Measurements from ENCODE around the gene IQSEC1.

IQSEC1 gene

GRCh38 chr3:12983319-12983718 is 89.9 kb downstream of the IQSEC1 start:
- Mint-ChIP-seq H3K4me3 (no peak overlapping the region), H3K9me3 (no peaks in the 10 kb centered on the region), H3K27me3 (ENCODE audit: low read depth) (no peaks in the 10 kb centered on the region), H3K4me1 (ENCODE audit: low read depth) (peaks cover 17% of the 10 kb centered on the region), H3K27ac (no peak overlapping the region), H3K36me3 (ENCODE audit: low read depth) (peaks cover 6% of the 10 kb centered on the region)
- no peak for DNase-seq (ENCODE audit: low spot score)

DNA sequence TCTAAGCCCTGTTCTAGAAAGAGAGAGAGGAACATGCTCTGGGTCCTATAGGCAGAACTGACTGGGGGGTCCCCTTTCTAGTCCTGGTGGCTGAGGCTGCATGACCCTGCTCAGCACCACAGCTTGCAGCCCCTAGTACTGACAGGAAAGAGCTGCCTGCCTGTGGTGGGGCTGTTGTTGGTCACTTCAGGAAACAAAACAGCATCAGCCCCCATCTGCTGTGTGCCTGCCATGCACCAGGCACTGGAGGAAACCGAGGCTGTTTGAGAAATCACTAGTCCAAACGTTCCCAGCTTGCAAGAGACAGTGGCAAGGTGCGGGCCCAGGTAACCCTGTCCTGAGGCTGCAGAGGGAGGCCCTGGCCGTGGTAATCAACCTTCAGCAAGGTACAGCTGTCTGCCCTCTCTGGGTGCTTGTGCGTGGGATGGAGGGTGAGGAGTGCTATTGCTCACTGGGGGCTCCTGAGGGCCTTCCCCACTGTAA is 90.6 kb downstream of the IQSEC1 start:
- Mint-ChIP-seq H3K4me3 (no peak overlapping the region), H3K9me3 (no peaks in the 10 kb centered on the region), H3K27me3 (ENCODE audit: low read depth) (no peaks in the 10 kb centered on the region), H3K36me3 (ENCODE audit: low read depth) (peaks cover 6% of the 10 kb centered on the region), H3K4me1 (ENCODE audit: low read depth) (peaks cover 17% of the 10 kb centered on the region), H3K27ac (no peak overlapping the region)
- DNase-seq (ENCODE audit: low spot score) = no peak

DNA sequence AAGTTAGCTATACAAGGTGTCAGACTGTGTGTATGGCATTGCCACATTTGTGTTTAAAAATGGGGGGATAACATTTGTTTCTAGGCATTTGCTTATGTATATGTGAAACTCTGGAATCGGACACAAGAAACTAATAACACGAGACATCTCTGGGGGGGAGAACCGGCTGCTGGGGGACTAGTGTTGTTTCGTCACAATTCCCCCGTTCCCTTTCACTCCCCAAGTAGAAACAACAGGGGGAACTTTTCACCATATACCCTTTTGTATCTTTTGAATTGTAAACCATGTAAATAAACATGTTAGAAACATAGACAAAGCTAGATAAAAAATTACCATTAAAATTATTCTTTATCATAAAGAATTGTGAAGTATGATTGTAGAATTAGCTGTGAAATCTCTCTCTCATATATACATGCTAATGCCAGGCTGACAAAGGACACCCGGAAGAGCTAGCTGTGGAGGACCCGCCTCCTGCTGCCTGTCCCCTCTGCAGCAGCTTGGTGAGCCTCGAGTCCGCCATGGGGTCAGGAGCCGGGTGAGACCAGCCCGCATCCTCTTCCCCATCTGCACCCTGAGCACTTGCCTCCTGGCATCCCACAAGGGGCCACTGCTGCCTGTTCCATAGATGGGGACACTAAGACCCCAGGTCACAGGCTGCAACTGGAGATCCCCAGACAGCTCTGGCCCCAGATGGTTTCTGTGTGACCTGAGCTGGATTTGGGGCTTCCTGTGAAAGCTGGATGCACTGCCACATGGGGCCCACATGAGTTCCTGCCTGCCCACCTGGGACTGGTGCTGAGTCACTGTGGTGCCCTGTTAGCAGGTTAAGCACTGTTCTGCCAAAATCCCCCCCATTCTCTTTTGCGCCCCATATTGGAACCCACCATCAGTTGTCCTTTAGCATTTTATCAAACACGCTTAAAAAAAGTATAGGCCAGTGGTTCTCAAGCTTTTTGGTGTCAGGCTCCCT is 91.6 kb downstream of the IQSEC1 start:
- Mint-ChIP-seq H3K27ac (no peak overlapping the region), H3K36me3 (ENCODE audit: low read depth) (peaks cover 1% of the 10 kb centered on the region), H3K4me3 (no peak overlapping the region), H3K9me3 (no peaks in the 10 kb centered on the region), H3K4me1 (ENCODE audit: low read depth) (peaks cover 17% of the 10 kb centered on the region), H3K27me3 (ENCODE audit: low read depth) (no peaks in the 10 kb centered on the region)
- no peak for DNase-seq (ENCODE audit: low spot score)

DNA sequence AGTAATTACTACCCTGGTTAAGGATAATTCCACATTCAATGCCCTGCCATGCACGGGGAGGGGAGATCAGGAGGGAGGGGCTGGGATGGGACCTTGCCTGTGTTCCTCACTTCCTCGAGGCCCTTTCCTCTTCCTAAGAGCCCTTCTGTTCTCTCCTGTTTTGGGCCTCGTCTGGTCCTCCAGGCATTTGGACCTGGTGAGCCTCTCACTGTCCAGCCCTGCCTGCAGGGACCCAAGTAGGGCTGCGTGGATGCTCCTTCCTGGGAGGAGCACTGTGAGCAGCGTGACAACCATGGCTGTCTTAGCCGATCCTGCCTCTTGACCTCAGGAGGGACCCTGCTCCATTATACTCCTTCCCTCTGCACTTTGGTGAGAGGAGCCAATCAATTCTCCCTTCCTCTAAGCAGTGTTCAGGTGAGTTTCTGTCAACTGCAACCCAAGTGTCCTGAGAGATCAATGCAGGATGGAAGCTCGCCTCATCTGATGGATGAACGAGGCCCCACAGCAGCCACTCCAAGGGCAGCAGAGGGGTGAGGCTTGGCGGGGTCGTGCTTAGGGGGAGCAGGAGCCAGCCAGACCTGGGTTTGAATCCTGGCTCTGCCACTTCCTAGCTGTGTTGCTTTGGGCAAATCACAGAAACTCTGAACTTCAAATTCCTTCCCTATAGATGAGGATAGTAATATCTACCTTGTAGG is 92.5 kb downstream of the IQSEC1 start:
- Mint-ChIP-seq H3K27ac (no peak overlapping the region), H3K27me3 (ENCODE audit: low read depth) (no peaks in the 10 kb centered on the region), H3K4me3 (no peak overlapping the region), H3K9me3 (no peaks in the 10 kb centered on the region), H3K36me3 (ENCODE audit: low read depth) (peaks cover 1% of the 10 kb centered on the region), H3K4me1 (ENCODE audit: low read depth) (peaks cover 17% of the 10 kb centered on the region)
- DNase-seq (ENCODE audit: low spot score) = no peak

GRCh38 chr3:12979947-12980487 is 93.2 kb downstream of the IQSEC1 start:
- no peak overlapping the region for H3K4me3 Mint-ChIP-seq
- no peak overlapping the region for H3K27ac Mint-ChIP-seq
- no peak for DNase-seq (ENCODE audit: low spot score)
- no peaks in the 10 kb centered on the region for H3K27me3 Mint-ChIP-seq (ENCODE audit: low read depth)
- H3K4me1 Mint-ChIP-seq (ENCODE audit: low read depth) = peaks cover 17% of the 10 kb centered on the region
- H3K9me3 Mint-ChIP-seq = no peaks in the 10 kb centered on the region
- peaks cover 1% of the 10 kb centered on the region for H3K36me3 Mint-ChIP-seq (ENCODE audit: low read depth)

DNA sequence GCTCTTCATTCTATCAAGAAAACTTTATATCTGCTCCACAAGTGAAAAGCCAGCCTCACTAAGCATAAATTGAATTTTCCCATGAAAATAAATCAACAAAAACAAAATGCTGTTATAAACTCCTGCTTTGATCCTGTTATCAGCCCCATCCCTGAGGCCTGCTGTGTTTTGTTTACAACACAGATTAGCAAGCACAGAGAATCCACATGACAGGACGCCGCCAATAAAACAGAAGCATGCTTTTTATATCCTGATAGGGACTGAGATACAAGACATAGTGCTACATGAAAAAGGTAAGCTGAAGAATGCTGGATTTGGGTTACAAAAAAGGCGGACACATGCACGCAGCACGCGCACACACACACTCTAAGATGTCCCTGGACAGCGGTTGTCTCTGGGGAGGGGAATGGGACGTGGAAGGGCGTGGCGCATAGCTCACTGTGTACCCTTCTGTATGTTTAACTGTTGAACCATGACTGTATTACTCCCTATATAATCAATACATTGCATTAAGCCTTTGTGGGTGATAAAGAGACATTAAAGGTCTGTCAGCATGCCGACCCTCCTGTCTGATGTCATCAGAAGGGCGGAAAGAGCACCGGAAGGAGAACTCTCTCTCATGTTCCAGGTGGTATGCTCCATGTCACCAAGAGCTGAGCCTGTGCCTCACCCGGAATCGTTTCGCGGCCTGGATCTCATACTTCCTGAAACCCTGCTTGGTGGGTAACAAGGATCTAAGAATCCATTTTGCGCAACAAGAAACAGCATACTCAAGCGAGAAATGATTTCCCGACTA is 93.9 kb downstream of the IQSEC1 start:
- Mint-ChIP-seq H3K4me3 (no peak overlapping the region), H3K4me1 (ENCODE audit: low read depth) (peaks cover 15% of the 10 kb centered on the region), H3K27ac (no peak overlapping the region), H3K9me3 (no peaks in the 10 kb centered on the region), H3K36me3 (ENCODE audit: low read depth) (peaks cover 1% of the 10 kb centered on the region), H3K27me3 (ENCODE audit: low read depth) (no peaks in the 10 kb centered on the region)
- no peak for DNase-seq (ENCODE audit: low spot score)

GRCh38 chr3:12978682-12979081 is 94.5 kb downstream of the IQSEC1 start:
- Mint-ChIP-seq H3K4me3 (no peak overlapping the region), H3K4me1 (ENCODE audit: low read depth) (peaks cover 19% of the 10 kb centered on the region), H3K27ac (no peak overlapping the region), H3K36me3 (ENCODE audit: low read depth) (peaks cover 1% of the 10 kb centered on the region), H3K9me3 (no peaks in the 10 kb centered on the region), H3K27me3 (ENCODE audit: low read depth) (no peaks in the 10 kb centered on the region)
- no peak for DNase-seq (ENCODE audit: low spot score)

DNA sequence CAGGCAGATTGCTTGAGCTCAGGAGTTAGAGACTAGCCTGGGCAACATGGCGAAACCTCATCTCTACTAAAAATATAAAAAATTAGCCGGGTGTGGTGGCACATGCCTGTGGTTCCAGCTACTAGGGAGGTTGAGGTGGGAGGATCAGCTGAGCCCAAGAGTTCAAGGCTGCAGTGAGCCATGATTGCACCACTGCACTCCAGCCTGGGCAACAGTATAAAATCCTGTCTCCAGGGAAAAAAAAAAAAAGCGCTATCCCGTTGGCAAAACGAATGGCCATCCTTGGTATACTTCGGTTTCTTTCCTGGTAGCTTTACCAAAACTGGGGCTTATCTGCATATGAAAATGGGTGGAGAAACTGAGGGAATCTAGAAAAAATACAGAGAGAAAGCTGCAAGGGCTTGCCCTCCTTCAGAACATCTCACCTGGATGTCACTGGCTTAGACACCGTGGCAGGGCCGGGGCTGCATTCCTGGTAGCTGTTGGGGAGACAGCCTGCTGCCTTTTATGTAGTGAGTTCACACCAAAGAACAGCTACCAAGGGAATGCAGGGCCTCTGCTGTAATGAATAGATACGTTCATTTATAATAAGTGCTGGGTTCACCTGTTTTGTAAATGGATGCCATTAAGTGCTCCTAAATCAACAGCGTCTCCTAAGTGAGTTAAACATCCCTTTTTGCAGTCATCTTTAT is 96.0 kb downstream of the IQSEC1 start:
- Mint-ChIP-seq H3K27ac (no peak overlapping the region), H3K4me1 (ENCODE audit: low read depth) (peaks cover 10% of the 10 kb centered on the region), H3K4me3 (no peak overlapping the region), H3K36me3 (ENCODE audit: low read depth) (peaks cover 1% of the 10 kb centered on the region), H3K27me3 (ENCODE audit: low read depth) (no peaks in the 10 kb centered on the region), H3K9me3 (no peaks in the 10 kb centered on the region)
- DNase-seq (ENCODE audit: low spot score) = no peak

- no peak for DNase-seq (ENCODE audit: low spot score)
- Mint-ChIP-seq H3K27me3 (ENCODE audit: low read depth) (no peaks in the 10 kb centered on the region), H3K9me3 (no peaks in the 10 kb centered on the region), H3K36me3 (ENCODE audit: low read depth) (peaks cover 7% of the 10 kb centered on the region), H3K4me1 (ENCODE audit: low read depth) (peaks cover 5% of the 10 kb centered on the region), H3K27ac (no peak overlapping the region), H3K4me3 (no peak overlapping the region)
Measured at GRCh38 chr3:12975748-12976522, 97.3 kb downstream of the IQSEC1 start.

DNA sequence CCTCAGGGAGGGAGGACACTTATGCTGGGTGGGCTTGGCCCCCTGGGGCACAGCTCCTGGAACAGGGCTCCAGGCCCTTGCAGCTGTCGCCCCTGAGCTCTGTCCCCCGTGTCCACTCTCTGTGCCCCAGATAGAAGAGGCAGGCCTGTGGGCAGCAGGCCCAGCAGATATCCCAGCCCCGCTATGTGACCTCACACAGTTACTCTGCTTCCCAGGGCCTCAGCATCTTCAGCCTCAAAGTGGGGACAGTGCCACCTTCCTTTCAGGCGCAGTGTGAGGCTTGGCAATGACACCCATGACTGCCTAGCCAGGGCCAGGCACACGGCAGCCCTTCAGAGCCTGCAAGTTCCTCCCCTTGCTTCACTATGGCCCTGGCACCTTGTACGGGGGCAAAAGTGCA is 98.4 kb downstream of the IQSEC1 start:
- no peak for DNase-seq (ENCODE audit: low spot score)
- Mint-ChIP-seq H3K27ac (no peak overlapping the region), H3K9me3 (no peaks in the 10 kb centered on the region), H3K36me3 (ENCODE audit: low read depth) (peaks cover 11% of the 10 kb centered on the region), H3K27me3 (ENCODE audit: low read depth) (no peaks in the 10 kb centered on the region), H3K4me3 (no peak overlapping the region), H3K4me1 (ENCODE audit: low read depth) (peaks cover 5% of the 10 kb centered on the region)

DNA sequence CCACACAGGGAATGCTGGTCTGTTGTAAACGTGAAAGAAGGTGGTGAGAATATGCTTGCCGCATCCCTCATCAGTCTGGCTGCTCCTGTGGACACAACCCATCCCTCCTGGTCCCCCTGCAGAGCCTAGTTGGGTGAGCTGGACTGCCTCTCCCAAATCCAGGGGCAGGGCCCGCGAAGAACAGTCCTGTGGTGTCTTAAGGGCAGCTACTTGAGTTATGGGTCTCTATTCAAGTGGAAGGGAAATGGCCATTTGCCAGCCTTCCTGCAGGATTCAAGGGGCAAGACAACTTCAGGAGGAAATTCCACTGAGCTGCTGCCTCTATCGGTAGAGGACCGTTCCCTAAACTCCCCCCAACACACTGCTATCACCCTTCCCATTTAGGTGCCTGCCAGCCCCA is 98.9 kb downstream of the IQSEC1 start:
- Mint-ChIP-seq H3K4me3 (no peak overlapping the region), H3K27me3 (ENCODE audit: low read depth) (no peaks in the 10 kb centered on the region), H3K9me3 (no peaks in the 10 kb centered on the region), H3K27ac (no peak overlapping the region), H3K36me3 (ENCODE audit: low read depth) (peaks cover 11% of the 10 kb centered on the region), H3K4me1 (ENCODE audit: low read depth) (peaks cover 5% of the 10 kb centered on the region)
- no peak for DNase-seq (ENCODE audit: low spot score)

DNA sequence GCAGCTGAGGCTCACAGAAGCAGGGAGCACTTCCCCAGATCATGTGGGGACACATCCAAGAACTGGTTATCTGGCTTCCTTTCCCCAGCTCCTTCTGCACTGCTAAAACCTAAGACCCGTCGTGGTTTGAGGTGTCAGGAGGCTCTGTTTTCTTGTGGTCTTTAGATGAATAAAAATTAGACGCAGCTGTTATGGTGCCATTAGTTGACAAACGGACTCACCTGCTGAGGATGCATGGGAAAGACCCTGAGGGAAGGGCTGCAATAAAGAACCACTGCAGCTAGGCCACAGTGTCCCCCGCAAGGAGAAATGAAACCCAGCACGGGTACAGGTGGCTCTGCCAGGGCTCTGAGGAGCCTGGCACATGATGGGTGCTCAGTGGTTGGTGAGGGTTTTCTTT is 99.4 kb downstream of the IQSEC1 start:
- H3K27me3 Mint-ChIP-seq (ENCODE audit: low read depth) = no peaks in the 10 kb centered on the region
- H3K9me3 Mint-ChIP-seq = no peaks in the 10 kb centered on the region
- no peak overlapping the region for H3K4me3 Mint-ChIP-seq
- peaks cover 15% of the 10 kb centered on the region for H3K36me3 Mint-ChIP-seq (ENCODE audit: low read depth)
- no peak overlapping the region for H3K27ac Mint-ChIP-seq
- no peak for DNase-seq (ENCODE audit: low spot score)
- H3K4me1 Mint-ChIP-seq (ENCODE audit: low read depth) = peaks cover 10% of the 10 kb centered on the region
